Measurements from ENCODE around the gene ATP13A3.

DNA sequence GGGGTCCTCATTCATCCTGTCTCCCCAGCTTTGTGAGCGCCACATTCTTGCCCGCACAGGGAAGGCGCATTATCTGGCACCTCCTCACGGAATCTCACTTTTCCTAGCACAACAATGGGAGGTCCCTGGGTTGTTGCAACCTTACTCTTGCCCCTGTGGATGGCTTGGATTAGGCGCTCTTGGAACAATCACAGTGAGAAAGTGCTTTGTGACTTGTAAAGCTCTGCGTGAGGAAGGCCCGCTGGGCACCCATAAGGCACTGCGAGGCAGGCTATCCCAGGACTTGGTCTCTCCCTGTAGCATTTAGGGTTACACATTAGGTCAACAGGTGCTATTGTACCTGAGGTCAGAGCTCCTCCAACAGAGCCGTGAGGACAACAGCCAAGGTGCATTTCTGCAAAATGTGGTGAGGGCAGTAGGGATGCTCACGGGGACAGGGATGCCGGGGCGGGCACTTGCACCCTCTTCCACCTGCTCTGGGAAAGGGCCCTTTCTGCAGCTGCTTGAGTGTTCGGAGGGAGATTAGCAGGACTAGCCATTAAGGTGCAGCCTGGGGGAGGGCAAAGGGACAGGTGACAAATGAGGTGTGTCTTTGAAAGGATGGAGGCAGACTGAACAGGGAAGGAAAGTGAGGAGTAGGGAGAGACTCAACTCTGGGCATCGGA is 103.4 kb downstream of the ATP13A3 start:
- TF ChIP-seq, protein P1, sequence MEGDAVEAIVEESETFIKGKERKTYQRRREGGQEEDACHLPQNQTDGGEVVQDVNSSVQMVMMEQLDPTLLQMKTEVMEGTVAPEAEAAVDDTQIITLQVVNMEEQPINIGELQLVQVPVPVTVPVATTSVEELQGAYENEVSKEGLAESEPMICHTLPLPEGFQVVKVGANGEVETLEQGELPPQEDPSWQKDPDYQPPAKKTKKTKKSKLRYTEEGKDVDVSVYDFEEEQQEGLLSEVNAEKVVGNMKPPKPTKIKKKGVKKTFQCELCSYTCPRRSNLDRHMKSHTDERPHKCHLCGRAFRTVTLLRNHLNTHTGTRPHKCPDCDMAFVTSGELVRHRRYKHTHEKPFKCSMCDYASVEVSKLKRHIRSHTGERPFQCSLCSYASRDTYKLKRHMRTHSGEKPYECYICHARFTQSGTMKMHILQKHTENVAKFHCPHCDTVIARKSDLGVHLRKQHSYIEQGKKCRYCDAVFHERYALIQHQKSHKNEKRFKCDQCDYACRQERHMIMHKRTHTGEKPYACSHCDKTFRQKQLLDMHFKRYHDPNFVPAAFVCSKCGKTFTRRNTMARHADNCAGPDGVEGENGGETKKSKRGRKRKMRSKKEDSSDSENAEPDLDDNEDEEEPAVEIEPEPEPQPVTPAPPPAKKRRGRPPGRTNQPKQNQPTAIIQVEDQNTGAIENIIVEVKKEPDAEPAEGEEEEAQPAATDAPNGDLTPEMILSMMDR (IDR thresholded peaks at IDR 0.05): no peak
- no peak for TF ChIP-seq EZH2 (IDR thresholded peaks at IDR 0.05; ENCODE audit: borderline replicate concordance, insufficient read depth, low read depth, low read length, poor library complexity, severe bottlenecking)

Measured in B cell (primary cell).